ENCODE results near the gene AOPEP. TPM values are rescaled to one million over a fixed set of nuclear protein-coding genes. Genes with fewer than 3 reads are reported as not detected.

The AOPEP gene
- total and polyA plus RNA-seq, 2 donors (not counting 3 experiments of a cell fraction or from before 2014, with no cell fraction given) = 20.2 to 41.6 TPM

DNA sequence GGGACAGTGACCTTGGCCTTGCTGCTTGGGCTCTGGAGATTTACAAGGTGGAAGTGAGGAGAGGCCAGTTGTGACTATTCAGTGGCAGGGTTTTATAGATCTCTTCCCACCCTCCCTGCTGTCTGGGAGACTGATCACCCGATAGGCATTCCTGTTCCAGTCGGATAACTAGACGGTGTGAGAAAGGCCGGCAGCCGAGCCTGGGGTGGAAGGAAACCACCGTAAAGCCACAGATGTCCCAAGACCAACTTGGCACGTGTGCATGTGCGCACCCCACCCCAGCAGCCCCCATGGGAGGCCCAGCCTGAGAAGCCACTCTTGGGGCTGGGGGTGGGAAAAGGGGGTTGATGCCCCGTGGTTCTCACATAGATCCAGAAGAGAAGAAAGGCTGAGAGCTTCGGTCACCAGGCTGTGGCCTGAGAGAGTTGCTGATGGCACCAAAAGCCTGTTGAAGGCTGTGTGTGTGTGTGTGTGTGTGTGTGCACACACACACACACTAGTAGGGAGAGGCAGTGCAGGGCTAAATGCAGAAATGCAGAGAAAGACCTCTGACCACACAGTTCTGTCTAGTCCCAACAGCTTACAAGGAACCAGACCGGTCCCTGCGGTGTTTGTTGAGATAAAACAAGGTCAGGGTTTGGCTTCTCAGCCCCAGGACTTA is 365.2 kb downstream of the AOPEP start:
- Histone ChIP-seq H2AFZ (ENCODE audit: low read depth, low read length) (no peak overlapping the region), H3K9ac (replicated peaks; ENCODE audit: extremely low read depth, insufficient read depth, low read length) (no peak overlapping the region), H3K27me3 (ENCODE audit: control insufficient read depth in 2 of 2, insufficient read depth in 2 of 2, low read length in 2 of 2) (no peaks in the 10 kb centered on the region), H3K9me1 (replicated peaks; ENCODE audit: control insufficient read depth, extremely low read depth, insufficient read depth, low read length) (no peaks in the 10 kb centered on the region), H3K79me2 (ENCODE audit: control insufficient read depth, insufficient read depth, low read length) (no peaks in the 10 kb centered on the region), H3K36me3 (ENCODE audit: control insufficient read depth in 2 of 2, extremely low read depth in 1 of 2, insufficient read depth in 2 of 2, low read length in 2 of 2) (peaks cover 0 to 2% of the 10 kb centered on the region in 2 experiments), H4K20me1 (replicated peaks; ENCODE audit: control insufficient read depth, extremely low read depth, insufficient read depth, low read length) (no peaks in the 10 kb centered on the region), H3K27ac (ENCODE audit: insufficient read depth, low read depth, low read length) (no peak overlapping the region), H3K4me1 (ENCODE audit: control insufficient read depth, extremely low read depth, insufficient read depth, low read length) (peaks cover 6% of the 10 kb centered on the region), H3K4me3 (replicated peaks in 1 of 3; ENCODE audit: insufficient read depth in 1 of 3, low read depth in 1 of 3, low read length in 3 of 3) (no peak overlapping the region), H3K4me2 (ENCODE audit: insufficient read depth, low read length) (no peak overlapping the region), H3K9me3 (replicated peaks; ENCODE audit: control insufficient read depth, insufficient read depth, low read length) (no peaks in the 10 kb centered on the region)
- ChIA-PET POLR2A (no interaction called here), CTCF (interaction anchor here (1.7 kb wide), 1 partner anchor 36 kb away, joined by 7 read pairs; no protein-coding TSS in a partner anchor)
- no TSS peak for BruUV-seq (replicated peaks)
- intact Hi-C loops (cut with micrococcal nuclease) = no loop called here
- FAIRE-seq (no peak), DNase-seq (ENCODE audit: low read depth, low spot score) (no peak)
- dilution Hi-C loops (cut with MboI; ENCODE audit: extremely low pct_ligation_motif_present, low sequenced_read_pairs) = no loop called here
- no peak for TF ChIP-seq POLR2A (IDR thresholded peaks at IDR 0.05; ENCODE audit: low read depth, low read length)
- no peak for TF ChIP-seq MYC (IDR thresholded peaks at IDR 0.05; ENCODE audit: low read depth, low read length)

DNA sequence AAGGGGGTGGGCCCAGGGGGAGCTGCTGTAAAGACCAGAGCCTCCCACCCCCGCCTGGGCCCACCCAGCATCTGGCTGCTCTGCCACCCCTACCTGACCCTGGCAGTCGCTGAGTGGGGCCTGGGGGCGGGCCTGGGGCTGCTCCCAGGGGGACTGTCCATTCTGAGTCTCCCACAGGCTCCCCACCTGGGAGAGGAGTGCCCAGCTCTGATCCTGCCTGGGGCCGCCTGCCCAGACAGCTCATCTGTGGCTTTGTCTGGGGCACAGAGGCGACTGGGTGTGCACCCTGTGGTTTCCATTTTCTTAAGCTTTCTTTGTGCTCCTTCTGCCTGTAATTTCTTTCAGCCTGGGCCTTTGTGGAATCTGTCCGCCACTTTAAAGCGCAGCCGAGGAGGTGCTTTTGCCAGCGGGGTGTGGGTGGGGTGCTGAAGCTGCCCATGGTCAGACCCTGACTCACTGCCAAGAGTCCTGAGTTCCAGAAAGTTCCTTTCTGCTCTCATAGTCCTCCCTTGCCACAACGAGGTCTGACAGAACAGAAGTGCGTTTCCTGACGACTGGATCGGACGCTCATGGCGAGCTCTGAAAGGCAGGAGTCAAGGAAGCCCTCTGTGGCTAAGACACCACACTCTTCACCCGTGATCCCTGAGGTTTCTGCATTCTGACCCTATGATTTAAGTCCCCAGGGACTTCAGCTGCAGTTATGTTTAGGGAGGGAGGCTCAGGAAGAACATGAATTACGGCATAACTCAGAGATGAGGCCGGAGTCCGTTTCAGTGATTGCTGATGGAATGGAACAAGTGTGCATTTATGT is 366.0 kb downstream of the AOPEP start:
- H3K4me1 ChIP-seq (ENCODE audit: control insufficient read depth, extremely low read depth, insufficient read depth, low read length) = peaks cover 6% of the 10 kb centered on the region
- no peaks in the 10 kb centered on the region for H3K9me3 ChIP-seq (replicated peaks; ENCODE audit: control insufficient read depth, insufficient read depth, low read length)
- H3K79me2 ChIP-seq (ENCODE audit: control insufficient read depth, insufficient read depth, low read length) = no peaks in the 10 kb centered on the region
- intact Hi-C loops (cut with micrococcal nuclease) = no loop called here
- peak; percentile 20 for DNase-seq (ENCODE audit: low read depth, low spot score)
- POLR2A ChIA-PET = no interaction called here
- H3K27me3 ChIP-seq (ENCODE audit: control insufficient read depth in 2 of 2, insufficient read depth in 2 of 2, low read length in 2 of 2) = no peaks in the 10 kb centered on the region
- no peak overlapping the region for H2AFZ ChIP-seq (ENCODE audit: low read depth, low read length)
- H3K27ac ChIP-seq (ENCODE audit: insufficient read depth, low read depth, low read length) = no peak overlapping the region
- no peak overlapping the region for H3K4me2 ChIP-seq (ENCODE audit: insufficient read depth, low read length)
- H3K4me3 ChIP-seq (replicated peaks in 1 of 3; ENCODE audit: insufficient read depth in 1 of 3, low read depth in 1 of 3, low read length in 3 of 3) = no peak overlapping the region
- BruUV-seq (replicated peaks) = no TSS peak
- H4K20me1 ChIP-seq (replicated peaks; ENCODE audit: control insufficient read depth, extremely low read depth, insufficient read depth, low read length) = no peaks in the 10 kb centered on the region
- dilution Hi-C loops (cut with MboI; ENCODE audit: extremely low pct_ligation_motif_present, low sequenced_read_pairs) = no loop called here
- TF ChIP-seq, protein P1, sequence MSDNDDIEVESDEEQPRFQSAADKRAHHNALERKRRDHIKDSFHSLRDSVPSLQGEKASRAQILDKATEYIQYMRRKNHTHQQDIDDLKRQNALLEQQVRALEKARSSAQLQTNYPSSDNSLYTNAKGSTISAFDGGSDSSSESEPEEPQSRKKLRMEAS (IDR thresholded peaks at IDR 0.05; ENCODE audit: insufficient read depth, insufficient read length) = no peak
- TF ChIP-seq, protein P2, sequence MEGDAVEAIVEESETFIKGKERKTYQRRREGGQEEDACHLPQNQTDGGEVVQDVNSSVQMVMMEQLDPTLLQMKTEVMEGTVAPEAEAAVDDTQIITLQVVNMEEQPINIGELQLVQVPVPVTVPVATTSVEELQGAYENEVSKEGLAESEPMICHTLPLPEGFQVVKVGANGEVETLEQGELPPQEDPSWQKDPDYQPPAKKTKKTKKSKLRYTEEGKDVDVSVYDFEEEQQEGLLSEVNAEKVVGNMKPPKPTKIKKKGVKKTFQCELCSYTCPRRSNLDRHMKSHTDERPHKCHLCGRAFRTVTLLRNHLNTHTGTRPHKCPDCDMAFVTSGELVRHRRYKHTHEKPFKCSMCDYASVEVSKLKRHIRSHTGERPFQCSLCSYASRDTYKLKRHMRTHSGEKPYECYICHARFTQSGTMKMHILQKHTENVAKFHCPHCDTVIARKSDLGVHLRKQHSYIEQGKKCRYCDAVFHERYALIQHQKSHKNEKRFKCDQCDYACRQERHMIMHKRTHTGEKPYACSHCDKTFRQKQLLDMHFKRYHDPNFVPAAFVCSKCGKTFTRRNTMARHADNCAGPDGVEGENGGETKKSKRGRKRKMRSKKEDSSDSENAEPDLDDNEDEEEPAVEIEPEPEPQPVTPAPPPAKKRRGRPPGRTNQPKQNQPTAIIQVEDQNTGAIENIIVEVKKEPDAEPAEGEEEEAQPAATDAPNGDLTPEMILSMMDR (IDR thresholded peaks at IDR 0.05; ENCODE audit: extremely low read depth in 1 of 2, insufficient read depth in 1 of 2, low read depth in 1 of 2, low read length in 2 of 2) = no peak
- TF ChIP-seq GATA2 (IDR thresholded peaks at IDR 0.05; ENCODE audit: insufficient read depth, insufficient read length, low read depth, low read length) (no peak), FOS (IDR thresholded peaks at IDR 0.05; ENCODE audit: borderline replicate concordance, insufficient read depth, low read length) (no peak), POLR2A (IDR thresholded peaks at IDR 0.05; ENCODE audit: low read depth, low read length) (peak; percentile 31)
- peaks cover 0 to 2% of the 10 kb centered on the region in 2 experiments for H3K36me3 ChIP-seq (ENCODE audit: control insufficient read depth in 2 of 2, extremely low read depth in 1 of 2, insufficient read depth in 2 of 2, low read length in 2 of 2)
- H3K9ac ChIP-seq (replicated peaks; ENCODE audit: extremely low read depth, insufficient read depth, low read length) = no peak overlapping the region
- no peaks in the 10 kb centered on the region for H3K9me1 ChIP-seq (replicated peaks; ENCODE audit: control insufficient read depth, extremely low read depth, insufficient read depth, low read length)
- CTCF ChIA-PET = interaction anchor here (1.1 to 1.7 kb wide), 2 partner anchors 35 to 39 kb away, joined by 4 to 7 read pairs; no protein-coding TSS in a partner anchor
- peak; percentile 31 for FAIRE-seq

All from endothelial cell of umbilical vein (primary cell).